NCI-H2029 (cell line): ENCODE results near the gene MICU2.
A peak's percentile ranks its signal among the peaks of the same experiment; 100 is the strongest.

Source experiments
- DNase-seq: peaks from one replicate; lab custom pipeline; 2025; lab: John Stamatoyannopoulos, UW

Gene MICU2, protein sequence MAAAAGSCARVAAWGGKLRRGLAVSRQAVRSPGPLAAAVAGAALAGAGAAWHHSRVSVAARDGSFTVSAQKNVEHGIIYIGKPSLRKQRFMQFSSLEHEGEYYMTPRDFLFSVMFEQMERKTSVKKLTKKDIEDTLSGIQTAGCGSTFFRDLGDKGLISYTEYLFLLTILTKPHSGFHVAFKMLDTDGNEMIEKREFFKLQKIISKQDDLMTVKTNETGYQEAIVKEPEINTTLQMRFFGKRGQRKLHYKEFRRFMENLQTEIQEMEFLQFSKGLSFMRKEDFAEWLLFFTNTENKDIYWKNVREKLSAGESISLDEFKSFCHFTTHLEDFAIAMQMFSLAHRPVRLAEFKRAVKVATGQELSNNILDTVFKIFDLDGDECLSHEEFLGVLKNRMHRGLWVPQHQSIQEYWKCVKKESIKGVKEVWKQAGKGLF

DNA sequence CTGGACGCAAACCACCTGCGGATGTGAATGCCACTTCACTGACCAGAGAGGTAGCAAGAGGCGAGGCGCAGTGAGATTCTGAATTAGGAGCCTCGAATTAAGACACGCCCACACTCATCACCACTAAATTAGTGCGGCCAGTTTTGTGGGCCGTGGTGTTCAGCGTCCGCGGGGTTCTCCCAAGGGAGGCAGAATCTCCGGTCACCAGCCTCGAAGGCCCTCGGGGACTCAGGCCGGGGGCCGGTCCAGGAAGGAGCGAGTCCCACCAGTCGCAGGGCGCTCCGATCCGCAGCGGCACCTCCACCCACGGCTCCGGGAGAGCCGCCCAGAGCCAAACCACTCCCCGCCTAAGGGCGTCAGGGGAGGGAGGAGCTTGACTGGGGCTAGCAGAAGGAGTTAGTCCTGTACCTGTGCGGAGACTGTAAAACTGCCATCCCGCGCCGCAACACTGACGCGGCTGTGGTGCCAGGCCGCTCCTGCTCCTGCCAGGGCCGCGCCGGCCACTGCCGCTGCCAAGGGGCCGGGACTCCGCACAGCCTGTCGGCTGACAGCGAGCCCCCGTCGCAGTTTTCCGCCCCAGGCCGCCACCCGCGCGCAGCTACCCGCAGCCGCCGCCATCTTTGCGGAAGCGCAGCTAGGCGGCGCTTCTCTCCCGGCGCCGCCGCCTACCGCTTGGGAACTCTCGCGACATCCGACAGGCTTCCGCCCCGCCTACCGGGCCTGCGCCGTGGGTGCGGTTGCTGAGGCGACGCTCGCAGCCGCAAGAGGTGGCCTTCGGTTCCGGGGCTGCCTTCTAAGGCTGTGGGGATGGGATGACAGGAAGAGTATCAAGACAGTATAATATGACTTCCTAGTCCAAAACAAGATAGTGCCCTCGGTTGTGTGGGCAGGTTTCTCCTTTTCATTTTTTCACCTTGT lies at the start of gene MICU2:
Gene MICU2 (minus strand): TSS at position 640 of the 918 bp plus-strand sequence. CDS start 22 bp downstream, at position 618.
- peak; percentile 80 for DNase-seq

DNA sequence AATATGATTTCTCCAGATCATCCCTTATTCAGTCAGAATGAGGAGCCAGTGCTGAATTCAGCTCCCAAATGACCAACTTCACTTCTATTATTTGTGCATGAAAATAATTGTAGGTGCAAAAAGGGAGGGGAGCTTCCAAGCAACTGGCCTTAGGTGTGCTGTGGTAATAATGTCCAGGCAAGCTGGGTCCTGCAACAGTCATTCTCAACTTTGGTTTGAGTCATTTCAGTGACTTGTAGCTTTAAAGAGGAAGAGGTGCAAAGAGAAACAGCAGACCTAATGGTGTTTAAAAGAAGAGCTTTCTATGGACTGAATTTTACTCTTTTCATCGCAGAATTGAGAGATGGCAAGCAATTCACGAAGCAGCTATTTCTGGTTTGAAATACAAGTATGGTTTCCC lies 37.7 kb upstream of the MICU2 start:
- no peak for DNase-seq

DNA sequence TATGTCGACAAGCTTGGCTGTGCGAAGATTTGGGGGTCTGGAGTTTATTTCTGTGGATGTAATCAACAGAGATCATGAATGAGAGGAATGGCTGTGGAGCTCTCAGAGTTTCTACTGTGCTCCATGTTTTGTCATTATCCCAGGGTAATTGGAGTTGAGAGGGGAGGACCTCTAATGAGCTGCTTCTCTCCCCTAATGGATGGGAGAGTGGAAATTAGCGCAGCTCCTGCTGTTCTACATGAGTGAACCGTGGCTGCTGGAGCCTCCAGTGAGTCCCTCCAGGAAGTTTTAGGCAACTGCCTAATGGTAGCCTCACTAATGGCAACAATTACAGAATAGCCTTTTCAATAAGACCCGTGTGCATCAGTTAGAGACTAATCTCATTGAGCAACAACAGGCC lies 35.6 kb upstream of the MICU2 start:
- no peak for DNase-seq

DNA sequence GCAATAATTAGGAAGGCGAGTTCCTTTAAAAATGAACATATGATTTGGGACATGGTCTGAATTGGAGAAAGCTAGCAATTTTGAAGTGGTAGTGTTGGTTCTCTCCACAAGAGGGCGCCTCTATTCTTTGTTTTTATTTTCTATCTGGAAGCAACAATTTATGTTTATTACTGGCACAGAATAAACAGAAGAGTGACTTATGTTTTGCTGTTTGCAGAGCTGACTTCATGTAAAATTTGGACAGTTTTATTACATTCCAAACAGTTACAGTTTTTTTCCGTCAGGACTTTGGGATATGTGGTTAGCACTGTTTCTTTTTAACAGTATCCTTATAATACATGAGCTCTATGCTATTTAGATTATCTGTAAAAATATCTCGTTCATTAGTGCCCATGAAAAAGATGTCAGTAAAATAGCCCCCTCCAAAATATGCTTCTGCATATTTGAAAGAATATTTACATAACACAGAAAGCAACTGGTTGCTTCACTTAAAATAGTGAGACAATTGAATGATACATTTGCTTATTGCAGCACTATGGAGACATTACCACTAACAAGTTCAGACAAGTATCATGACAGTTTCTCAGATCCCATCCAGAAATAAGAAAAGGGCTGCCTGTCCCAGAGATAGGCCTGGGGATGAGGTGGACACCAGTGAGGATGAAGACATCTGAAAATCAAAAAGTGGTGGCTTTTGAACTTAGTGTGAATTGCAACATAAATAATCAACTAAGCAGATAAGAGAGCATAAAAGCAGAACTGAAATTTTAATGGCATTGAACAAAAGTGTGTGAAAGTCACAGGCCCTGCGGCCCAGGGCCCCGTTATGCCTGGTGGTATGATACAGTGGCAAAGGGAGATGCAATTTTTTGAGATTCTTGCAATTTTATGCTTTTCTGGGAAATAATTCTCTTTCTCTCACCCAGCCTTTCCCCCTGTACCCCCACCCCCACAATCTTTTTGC lies 34.6 kb upstream of the MICU2 start:
- peak; percentile 1 for DNase-seq

DNA sequence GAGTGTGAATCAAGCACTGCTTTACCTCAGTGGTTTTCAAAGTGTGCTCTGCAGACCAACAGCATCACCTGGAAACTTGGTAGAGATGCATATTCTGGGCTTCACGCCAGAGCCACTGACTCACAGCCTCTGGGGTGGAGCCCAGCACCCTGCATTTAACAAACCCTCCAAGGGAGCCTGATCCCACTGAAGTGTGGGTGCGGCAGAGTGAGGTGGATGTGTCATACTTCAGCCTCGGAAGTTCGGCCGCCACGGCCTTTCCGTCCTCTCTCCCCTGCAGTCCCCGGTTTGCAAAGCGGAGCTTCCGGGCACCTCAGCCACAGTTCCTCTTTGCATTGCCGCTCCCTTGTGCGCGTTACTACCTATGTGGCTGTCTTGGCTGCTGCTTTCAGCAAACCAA lies 33.3 kb upstream of the MICU2 start:
- peak; percentile 61 for DNase-seq

DNA sequence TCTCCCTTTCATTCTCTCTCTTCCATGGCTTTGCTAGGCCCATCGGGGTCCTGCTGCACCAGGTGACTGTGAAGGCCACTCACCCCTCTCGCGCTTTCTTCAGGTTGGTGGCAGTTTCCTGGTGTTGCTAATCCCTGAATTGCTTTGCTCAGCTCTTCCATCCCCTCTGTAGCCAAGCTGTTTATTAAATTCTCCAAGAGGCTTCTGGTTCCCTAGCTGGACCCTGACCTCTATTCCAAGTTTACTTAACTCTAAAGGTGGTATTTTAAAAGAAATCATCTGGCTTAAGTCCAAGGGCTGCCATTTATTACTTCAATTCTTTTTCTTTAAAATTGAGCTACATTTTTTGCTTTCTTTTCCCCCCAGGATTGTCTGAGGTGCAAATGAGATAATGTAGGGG lies 32.7 kb upstream of the MICU2 start:
- DNase-seq = no peak

DNA sequence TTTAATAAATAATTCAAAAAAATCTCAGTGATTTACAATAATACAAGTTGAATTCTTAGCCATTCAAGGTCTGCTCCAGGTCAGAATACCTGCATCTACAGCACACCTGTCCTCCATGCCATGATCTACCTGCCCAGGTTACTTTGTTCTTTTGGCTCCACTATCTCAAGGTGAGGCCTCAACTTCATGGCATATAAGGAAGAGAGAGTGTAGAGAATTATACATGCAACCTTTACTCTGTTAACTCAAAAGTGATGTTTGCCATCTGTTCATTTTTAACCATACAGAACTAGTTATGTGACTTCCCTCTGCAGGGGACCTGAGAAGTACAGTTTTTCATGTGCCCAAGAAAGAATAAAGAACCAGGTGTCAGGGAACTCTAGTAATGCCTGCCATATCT lies 28.2 kb upstream of the MICU2 start:
- DNase-seq = no peak

DNA sequence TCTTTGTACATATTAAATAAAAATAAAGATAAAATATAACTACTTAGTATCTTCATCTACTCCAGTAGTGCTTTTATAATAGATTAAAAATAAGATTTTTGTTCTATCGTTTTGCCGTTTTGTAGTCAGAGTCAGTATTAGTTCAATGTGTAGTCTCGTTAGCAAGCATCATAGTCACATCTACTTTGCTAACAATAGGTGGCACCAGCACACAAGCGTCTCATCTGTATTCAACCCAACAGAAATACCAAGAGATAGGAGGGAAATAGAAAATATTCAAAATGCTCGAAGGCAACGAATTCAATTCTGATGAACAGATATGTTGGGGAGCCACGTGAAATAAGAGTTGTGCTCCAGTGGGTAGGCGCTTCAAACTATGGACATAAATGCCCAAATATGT lies 21.4 kb upstream of the MICU2 start:
- DNase-seq = peak; percentile 36

DNA sequence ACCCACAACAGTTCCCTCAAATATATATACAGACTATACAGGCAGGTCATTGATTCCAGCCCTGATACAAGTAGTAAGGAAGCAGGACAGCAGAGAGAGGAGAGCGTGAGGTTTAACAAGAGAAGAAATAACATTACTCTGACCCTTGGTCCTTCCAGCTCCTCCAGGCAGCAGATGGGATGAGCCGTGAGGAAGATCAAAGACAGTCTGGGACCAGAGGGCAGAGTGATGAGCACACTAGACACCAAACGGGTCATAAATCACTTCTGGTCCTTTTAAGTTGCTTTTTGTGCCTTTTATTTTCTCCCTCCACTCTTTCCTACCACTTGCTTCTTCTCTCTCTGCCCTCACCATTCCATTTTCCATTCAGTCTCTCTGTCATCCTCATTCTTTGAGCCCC lies 16.9 kb upstream of the MICU2 start:
- DNase-seq = no peak

DNA sequence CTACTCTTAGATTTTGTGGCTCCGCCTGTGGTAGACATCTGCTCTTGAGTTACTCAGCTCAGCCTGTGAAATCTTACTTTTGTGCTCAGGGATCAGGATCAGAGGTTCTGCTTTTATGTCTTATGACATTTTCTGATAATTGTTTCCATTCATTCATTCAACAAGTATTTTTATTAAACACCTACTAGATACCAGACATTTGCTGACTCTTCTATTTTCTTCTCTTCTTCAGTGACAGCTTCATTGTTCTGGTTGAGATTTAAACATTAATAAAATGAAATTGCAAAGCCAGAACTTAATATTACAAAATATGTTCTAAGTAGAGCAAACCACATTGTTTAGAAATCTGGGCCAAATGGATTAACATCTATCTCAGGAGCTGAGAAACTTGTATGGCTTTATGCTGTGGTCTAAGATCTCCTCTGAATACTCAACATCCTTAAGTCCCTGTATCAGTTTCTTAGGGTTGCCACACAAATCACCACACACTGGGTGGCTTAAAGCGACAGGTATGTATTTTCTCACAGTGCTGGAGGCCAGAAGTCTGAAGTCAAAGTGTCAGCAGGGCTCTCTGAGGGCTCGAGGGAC lies 15.8 kb upstream of the MICU2 start:
- no peak for DNase-seq

DNA sequence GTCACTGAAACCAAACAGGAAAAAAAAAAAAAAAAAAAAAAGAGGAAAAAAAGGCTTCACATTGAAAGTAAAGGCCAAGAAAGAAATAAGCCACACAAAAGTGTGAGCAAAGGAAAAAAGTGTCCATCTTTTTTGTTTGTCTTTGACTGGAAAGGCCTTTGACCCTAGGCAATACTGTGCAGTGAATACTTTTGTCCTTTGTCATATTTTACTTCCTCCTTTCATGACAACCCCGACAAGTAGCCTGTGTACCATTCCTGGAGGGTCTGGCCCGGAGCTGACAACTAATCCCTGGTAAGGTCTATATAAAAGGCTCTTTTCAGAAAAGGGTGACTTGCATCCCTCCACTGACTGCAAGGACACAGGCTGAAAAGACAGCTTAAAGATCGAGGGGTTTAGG lies 12.9 kb upstream of the MICU2 start:
- no peak for DNase-seq

DNA sequence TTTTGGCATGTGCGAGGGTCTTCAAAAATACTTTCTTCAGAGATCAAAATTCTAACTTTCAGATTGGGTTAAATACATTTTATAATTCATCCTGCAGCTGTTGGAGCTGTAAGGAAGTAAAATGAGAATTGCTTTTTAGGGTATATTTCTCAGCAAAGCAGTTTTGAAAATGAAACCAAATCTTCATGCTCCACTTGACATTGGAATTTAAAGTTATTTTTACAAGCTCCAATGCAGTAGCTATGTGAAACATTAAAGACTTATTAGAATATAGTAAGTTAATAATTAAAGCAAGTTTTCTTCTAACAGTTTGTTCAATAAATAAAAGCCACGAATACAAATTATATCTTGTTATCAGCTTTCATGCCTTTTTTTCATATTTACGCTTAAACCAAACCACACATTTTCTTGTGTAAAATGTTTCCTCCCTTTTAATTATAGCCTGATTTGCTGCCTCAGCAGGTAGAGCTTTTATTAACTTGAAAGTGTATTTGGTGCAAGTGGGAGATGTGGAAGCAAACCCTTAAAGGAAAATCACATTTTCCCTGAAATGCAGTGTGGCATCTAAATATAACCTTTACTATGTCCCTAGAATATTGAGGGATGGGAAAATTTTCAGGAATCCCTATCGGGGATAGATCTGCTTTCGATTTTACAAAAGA lies 12.4 kb upstream of the MICU2 start:
- no peak for DNase-seq

DNA sequence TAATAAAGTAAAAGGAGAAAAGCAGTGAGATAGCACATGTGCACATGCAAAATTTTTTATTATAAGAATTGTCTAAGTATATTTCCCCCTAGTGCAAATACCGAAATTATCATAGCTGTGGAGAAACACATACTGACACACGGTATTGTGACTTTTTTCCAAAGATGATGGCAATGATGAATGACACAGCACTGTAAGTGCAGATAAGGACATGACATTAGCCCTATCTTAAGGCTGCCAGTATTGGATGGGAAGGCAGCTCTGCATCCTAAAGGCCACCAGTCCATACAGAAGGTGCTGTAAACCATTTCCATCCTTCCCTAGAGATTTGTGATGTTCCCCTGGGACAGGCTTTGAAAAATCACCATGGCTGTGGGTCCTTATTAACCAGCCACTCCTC lies 11.5 kb upstream of the MICU2 start:
- DNase-seq = no peak

DNA sequence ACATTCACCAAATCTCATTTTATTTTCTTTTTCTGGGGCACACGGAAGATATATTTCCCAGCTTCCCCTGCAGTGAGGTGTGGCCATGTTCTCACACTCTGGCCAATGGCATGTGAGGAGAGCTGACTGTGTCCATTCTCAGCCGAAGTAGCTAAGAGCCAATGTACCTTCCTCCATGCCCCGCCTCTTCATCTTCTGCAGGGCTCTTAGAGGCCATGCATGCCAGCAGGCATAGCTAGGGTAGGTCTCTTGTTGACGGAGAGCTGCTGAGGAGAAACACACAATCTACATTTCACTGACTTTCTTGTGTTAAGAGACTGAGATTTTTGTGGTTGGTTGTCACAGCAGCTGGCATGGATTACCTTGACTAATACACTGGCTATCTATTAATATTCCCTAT lies 9.8 kb upstream of the MICU2 start:
- no peak for DNase-seq

DNA sequence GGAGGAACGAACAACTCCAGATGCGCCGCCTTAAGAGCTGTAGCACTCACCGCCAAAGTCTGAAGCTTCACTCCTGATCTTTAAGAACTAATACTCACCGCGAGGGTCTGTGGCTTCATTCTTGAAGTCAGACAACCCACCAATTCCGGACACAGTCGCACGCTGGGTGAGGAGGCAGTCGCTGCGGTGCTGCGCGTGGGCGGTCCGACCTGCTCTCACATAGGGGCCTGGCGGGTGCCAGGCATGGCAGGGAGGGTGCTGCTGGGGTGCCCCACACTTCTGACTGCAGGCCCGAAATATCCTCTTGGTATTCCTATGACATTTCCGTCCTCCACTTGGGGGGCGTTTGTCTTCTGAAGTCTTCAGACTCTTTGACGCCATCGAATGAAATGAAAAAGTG lies 7.4 kb upstream of the MICU2 start:
- DNase-seq = no peak

DNA sequence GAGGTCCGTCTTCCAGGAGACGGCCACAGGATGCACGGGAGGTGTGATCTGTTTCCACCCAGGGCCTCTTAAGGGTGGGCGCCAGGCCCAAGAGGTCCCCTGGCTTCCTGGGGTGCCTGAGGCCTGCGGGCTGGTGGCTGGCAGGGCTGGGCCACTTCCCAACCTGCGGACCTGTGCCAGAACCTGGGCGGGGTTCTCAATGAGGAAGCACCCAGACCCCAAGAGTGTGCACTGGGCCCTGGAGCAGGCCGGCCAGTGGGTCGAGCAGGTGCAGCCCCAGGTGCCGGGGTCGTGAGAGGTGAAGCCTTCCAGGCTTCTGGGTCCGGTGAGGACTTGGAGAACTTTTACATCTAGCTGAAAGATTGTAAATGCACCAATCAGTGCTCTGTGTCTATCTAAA lies 6.7 kb upstream of the MICU2 start:
- DNase-seq = no peak

DNA sequence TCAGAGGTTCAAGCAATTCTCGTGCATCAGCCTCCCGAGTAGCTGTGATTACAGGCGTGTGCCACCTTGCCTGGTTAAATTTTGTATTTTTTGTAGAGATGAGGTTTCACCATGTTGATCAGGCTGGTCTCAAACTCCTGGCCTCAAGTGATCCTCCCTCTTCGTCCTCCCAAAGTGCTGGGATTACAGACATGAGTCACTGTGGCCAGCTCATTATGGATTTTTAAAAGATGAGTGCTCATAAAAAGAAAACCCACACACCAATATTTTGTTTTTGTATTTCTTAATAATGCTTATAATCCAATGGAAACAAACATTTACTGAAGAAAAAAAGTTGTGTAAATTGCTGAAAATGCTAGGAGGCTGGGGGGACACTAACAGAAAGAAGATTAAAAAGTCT lies 5.0 kb upstream of the MICU2 start:
- no peak for DNase-seq

DNA sequence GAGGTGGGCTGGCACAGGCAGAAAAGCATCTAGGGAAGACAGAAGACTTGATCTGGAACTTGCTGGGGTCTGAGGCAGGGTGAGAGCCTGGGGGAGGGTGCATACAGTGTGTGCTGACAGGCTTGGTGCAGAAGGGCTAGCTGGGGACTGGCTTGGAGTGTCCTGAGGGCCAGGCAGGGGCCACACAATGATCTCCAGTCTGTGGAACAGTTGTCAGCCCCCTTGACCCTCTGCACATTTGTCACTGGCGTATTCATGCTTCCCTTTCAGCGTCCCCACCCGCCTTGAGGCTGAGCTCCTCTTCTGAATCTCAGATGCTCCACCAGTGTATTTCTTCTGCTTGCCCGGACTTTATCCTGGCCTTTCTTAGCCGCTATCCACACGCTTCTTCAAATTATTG lies 2.8 kb upstream of the MICU2 start:
- DNase-seq = no peak

DNA sequence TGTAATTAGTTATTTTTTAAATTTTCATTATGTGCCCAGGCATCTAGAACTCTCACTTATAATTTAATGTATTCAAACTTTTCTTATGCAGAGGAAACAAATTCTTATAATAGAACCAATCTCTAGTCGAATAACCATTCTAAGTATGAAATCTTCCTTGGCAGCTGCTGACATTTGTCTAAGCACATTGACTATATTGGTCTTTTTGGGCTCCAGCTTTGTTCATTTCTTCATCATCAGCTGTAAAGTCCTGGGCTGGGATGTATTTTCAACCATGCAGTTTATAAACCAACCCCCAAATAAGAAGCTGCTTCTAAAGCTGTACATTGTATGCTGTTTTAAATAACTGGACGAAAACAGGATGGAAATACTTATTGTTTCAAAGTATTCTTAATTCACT lies 2.3 kb upstream of the MICU2 start:
- no peak for DNase-seq

DNA sequence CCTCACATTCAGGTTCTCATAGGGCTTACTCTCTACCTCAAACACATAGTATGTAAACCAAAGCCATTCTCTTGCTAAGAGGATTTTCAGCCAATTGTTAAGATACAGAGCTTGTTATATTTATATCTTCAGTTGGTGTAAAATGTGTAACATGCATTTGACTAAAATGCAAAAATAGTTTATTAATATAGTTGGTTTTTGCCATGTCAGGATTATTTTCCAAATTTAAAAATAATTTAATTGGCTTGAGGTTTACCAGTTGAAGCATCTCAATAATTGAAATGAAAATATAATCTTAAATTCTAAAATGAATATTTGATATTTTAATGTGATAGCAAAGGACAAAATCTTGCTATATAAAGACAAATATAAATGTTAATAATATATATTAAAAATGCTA lies 7.2 kb downstream of the MICU2 start:
- no peak for DNase-seq

DNA sequence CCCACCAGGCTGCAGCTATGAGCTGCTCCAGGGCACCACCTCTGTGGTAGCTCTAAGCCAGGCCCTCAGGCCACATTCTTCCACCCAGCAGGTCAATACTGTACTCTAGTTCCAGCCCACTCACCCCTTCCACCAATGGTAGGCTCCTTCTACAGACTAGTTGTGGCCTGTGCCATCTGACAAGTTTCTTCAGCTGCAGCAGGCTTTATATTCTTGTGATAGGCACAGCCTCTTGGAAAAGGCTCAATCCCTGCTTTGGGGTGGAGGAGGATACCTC lies 8.5 kb downstream of the MICU2 start:
- DNase-seq = no peak
